Neural crest cell (in vitro differentiated cells): ENCODE results near the gene COL7A1. TPM values are rescaled to one million over a fixed set of nuclear protein-coding genes. Genes with fewer than 3 reads are reported as not detected.

Experiments
- DNase-seq: peaks from one replicate; pipeline ENCODE4 v3.0.0; 2021; ENCODE audit warnings: low read depth, mixed read lengths, low spot score
- H3K27ac Mint-ChIP-seq: one replicate; pipeline ENCODE4 v1.8.0; 2021; ENCODE audit warnings: mild to moderate bottlenecking, mixed read lengths; ENCODE audit not compliant: unreplicated experiment
- H3K27me3 Mint-ChIP-seq: 2 replicates; pipeline ENCODE4 v1.8.0; 2021; ENCODE audit warnings: low read depth, mild to moderate bottlenecking, mixed read lengths
- H3K36me3 Mint-ChIP-seq: 2 replicates; pipeline ENCODE4 v1.8.0; 2021; ENCODE audit warnings: low read depth, mild to moderate bottlenecking, mixed read lengths
- H3K4me1 Mint-ChIP-seq: 2 replicates; pipeline ENCODE4 v1.8.0; 2021; ENCODE audit warnings: mixed read lengths
- H3K4me3 Mint-ChIP-seq: one replicate; pipeline ENCODE4 v1.8.0; 2021; ENCODE audit warnings: mild to moderate bottlenecking, mixed read lengths
- H3K9me3 Mint-ChIP-seq: 2 replicates; pipeline ENCODE4 v1.8.0; 2021; ENCODE audit warnings: mixed read lengths
- CTCF ChIP-seq: fragments of 200-600 bp; sonication (generic); conservative IDR thresholded peaks from 2 replicates; pipeline ENCODE4 v1.5.0; 2021; ENCODE audit warnings: antibody characterized with exemption, mild to moderate bottlenecking
- total RNA-seq: library from RNA; stranded (reverse); gene quantifications from 2 replicates; pipeline ENCODE4 v1.2.1, GENCODE V29; 2021

Gene COL7A1
- total RNA-seq, 1 donor from 2014 or later = 28.7 TPM

GRCh38 chr3:48562367-48563095 lies 32.6 kb downstream of the COL7A1 start:
- Mint-ChIP-seq H3K27me3 (no peaks in the 10 kb centered on the region), H3K27ac (peak overlapping the region; percentile 98), H3K9me3 (no peaks in the 10 kb centered on the region), H3K4me3 (no peak overlapping the region), H3K36me3 (no peaks in the 10 kb centered on the region), H3K4me1 (peaks cover 47% of the 10 kb centered on the region)
- no peak for TF ChIP-seq CTCF
- no peak for DNase-seq

- Mint-ChIP-seq H3K27ac (peak overlapping the region; percentile 46), H3K4me1 (peaks cover 52% of the 10 kb centered on the region), H3K4me3 (peak overlapping the region; percentile 80), H3K36me3 (no peaks in the 10 kb centered on the region), H3K9me3 (no peaks in the 10 kb centered on the region), H3K27me3 (no peaks in the 10 kb centered on the region)
- TF ChIP-seq CTCF = peak; percentile 41
- peak; percentile 62 for DNase-seq
Observed at GRCh38 chr3:48561045-48561736, 33.9 kb downstream of the COL7A1 start.

GRCh38 chr3:48560648-48561018 lies 34.5 kb downstream of the COL7A1 start:
- no peak for DNase-seq
- H3K36me3 Mint-ChIP-seq = no peaks in the 10 kb centered on the region
- TF ChIP-seq CTCF = no peak
- peak overlapping the region; percentile 72 for H3K27ac Mint-ChIP-seq
- peaks cover 55% of the 10 kb centered on the region for H3K4me1 Mint-ChIP-seq
- H3K27me3 Mint-ChIP-seq = no peaks in the 10 kb centered on the region
- peak overlapping the region; percentile 80 for H3K4me3 Mint-ChIP-seq
- no peaks in the 10 kb centered on the region for H3K9me3 Mint-ChIP-seq

DNA sequence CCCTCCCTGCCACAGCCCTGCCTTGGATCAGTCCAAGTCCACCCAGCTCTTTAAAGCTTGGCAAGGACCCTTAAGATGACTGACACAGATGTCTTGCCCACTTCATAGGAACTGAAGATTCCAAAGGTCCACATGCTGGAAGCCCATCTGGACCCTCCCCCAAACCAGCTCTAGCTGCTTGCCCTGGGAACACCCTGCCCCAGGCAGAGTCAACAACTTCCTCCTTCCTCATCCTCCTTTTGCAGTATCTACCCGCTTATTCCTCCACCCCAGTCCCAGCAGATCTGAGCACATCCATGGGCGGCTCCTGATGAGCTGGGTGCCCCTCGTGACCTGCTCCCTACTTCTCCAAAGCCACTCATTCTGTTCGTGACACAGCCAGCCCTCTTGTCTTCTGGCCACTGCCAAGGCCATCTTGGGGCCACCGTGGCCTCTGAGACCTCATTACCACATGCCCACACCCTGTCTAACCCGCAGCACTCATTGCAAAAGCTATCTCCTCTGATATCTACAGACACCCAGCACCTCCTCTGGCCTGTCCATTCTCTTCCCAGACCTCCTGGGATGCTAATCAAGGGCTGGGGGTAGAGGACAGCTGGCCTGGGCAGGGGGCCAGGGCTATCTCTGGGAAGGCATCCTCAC lies 36.5 kb downstream of the COL7A1 start:
- Mint-ChIP-seq H3K27ac (peak overlapping the region; percentile 32), H3K9me3 (no peaks in the 10 kb centered on the region), H3K36me3 (no peaks in the 10 kb centered on the region), H3K27me3 (no peaks in the 10 kb centered on the region), H3K4me3 (peak overlapping the region; percentile 96), H3K4me1 (peaks cover 54% of the 10 kb centered on the region)
- TF ChIP-seq CTCF = peak; percentile 19
- DNase-seq = no peak

GRCh38 chr3:48556796-48557626 lies 38.1 kb downstream of the COL7A1 start, which contains the start of gene PFKFB4:
Gene PFKFB4 (minus strand): TSS chr3:48556803. CDS start chr3:48556777, 26 bp downstream.
- peaks cover 45% of the 10 kb centered on the region for H3K4me1 Mint-ChIP-seq
- H3K4me3 Mint-ChIP-seq = peak within 1 kb of the TSS; percentile 96
- H3K36me3 Mint-ChIP-seq = no peaks in the 10 kb centered on the region
- no peaks in the 10 kb centered on the region for H3K9me3 Mint-ChIP-seq
- peak; percentile 97 for DNase-seq
- peak; percentile 26 for TF ChIP-seq CTCF
- H3K27me3 Mint-ChIP-seq = no peaks in the 10 kb centered on the region
- H3K27ac Mint-ChIP-seq = peak within 1 kb of the TSS; percentile 41
